GM12878 (cell line): ENCODE measurements around the gene HCAR1. TPM values are rescaled to one million over a fixed set of nuclear protein-coding genes. Genes with fewer than 3 reads are reported as not detected.

ENCODE experiments used
- CBX3 ChIP-seq: fragments of 200-600 bp; sonication (generic); IDR thresholded peaks from 2 replicates; pipeline ENCODE4 v1.6.1; 2016; ENCODE audit warnings: low read depth, borderline replicate concordance
- CBX5 ChIP-seq: sonication (generic); IDR thresholded peaks from 2 replicates; pipeline ENCODE4 v1.6.1; 2016; ENCODE audit warnings: low read depth, moderate library complexity, mild to moderate bottlenecking, inconsistent platforms
- CHD4 ChIP-seq: fragments of 200-600 bp; sonication (generic); IDR thresholded peaks from 2 replicates; pipeline ENCODE4 v1.6.1; 2016; ENCODE audit warnings: mild to moderate bottlenecking
- CREM ChIP-seq: IDR thresholded peaks from 2 replicates; pipeline ENCODE4 v1.6.1; 2014; ENCODE audit warnings: antibody characterized with exemption, low read depth
- GABPA ChIP-seq: IDR thresholded peaks from 2 replicates; pipeline ENCODE4 v1.6.1; 2014; ENCODE audit warnings: antibody characterized with exemption, low read depth, mild to moderate bottlenecking, inconsistent platforms
- HCFC1 ChIP-seq: fragments of 150-350 bp; IDR thresholded peaks from 2 replicates; pipeline ENCODE4 v1.6.1; 2014; ENCODE audit warnings: low read length
- JUNB ChIP-seq: IDR thresholded peaks from 2 replicates; pipeline ENCODE4 v1.6.1; 2016; ENCODE audit warnings: antibody characterized with exemption, mild to moderate bottlenecking
- KAT2A ChIP-seq: conservative IDR thresholded peaks from 2 replicates; pipeline ENCODE4 v1.6.1; 2011; ENCODE audit warnings: low read depth, low read length; ENCODE audit not compliant: control insufficient read depth
- KDM1A ChIP-seq: fragments of 200-600 bp; sonication (generic); IDR thresholded peaks from 2 replicates; pipeline ENCODE4 v1.6.1; 2016; ENCODE audit warnings: borderline replicate concordance
- MEF2A ChIP-seq: IDR thresholded peaks from 2 replicates; pipeline ENCODE4 v1.6.1; 2011; ENCODE audit warnings: low read depth, mild to moderate bottlenecking, low read length, moderate library complexity; ENCODE audit not compliant: insufficient read depth
- MYC ChIP-seq: IDR thresholded peaks from 2 replicates; pipeline ENCODE4 v1.6.1; 2011; ENCODE audit warnings: mild to moderate bottlenecking, low read length, moderate library complexity, inconsistent platforms; ENCODE audit not compliant: insufficient read depth, insufficient replicate concordance, insufficient read length, severe bottlenecking
- NFYA ChIP-seq: IDR thresholded peaks from 2 replicates; pipeline ENCODE4 v1.6.1; 2011; ENCODE audit warnings: low read depth, mild to moderate bottlenecking, low read length, improper control_type of control experiment, borderline replicate concordance
- NKRF ChIP-seq: fragments of 450-650 bp; conservative IDR thresholded peaks from 2 replicates; pipeline ENCODE4 v1.6.1; 2017; ENCODE audit warnings: mild to moderate bottlenecking, moderate library complexity
- PML ChIP-seq: IDR thresholded peaks from 2 replicates; pipeline ENCODE4 v1.6.1; 2012; ENCODE audit warnings: low read length, inconsistent platforms
- POU2F2 ChIP-seq: IDR thresholded peaks from 3 replicates; pipeline ENCODE4 v1.6.1; 2011; ENCODE audit warnings: low read depth, mild to moderate bottlenecking, low read length, borderline replicate concordance
- RELB ChIP-seq: fragments of 450-650 bp; IDR thresholded peaks from 2 replicates; pipeline ENCODE4 v1.6.1; 2017; ENCODE audit warnings: low read depth, mild to moderate bottlenecking, moderate library complexity
- RFX5 ChIP-seq: IDR thresholded peaks from 2 replicates; pipeline ENCODE4 v1.6.1; 2011; ENCODE audit warnings: low read depth, low read length, improper control_type of control experiment
- SMAD1 ChIP-seq: fragments of 450-650 bp; IDR thresholded peaks from 2 replicates; pipeline ENCODE4 v1.6.1; 2018; ENCODE audit warnings: mild to moderate bottlenecking, low read depth; ENCODE audit not compliant: partially characterized antibody
- SMARCA5 ChIP-seq: fragments of 450-650 bp; IDR thresholded peaks from 2 replicates; pipeline ENCODE4 v1.6.1; 2017; ENCODE audit warnings: mild to moderate bottlenecking
- SRF ChIP-seq, 2 experiments: IDR thresholded peaks; 2 replicates each; pipeline ENCODE4 v1.6.1; 2011; ENCODE audit warnings: low read depth in 2 of 2, low read length in 2 of 2, mild to moderate bottlenecking in 1 of 2, moderate library complexity in 1 of 2
- YY1 ChIP-seq: IDR thresholded peaks from 2 replicates; pipeline ENCODE4 v1.6.1; 2011; ENCODE audit warnings: low read depth, mild to moderate bottlenecking, low read length
- ZSCAN29 ChIP-seq: fragments of 450-650 bp; IDR thresholded peaks from 2 replicates; pipeline ENCODE4 v1.6.1; 2017; ENCODE audit warnings: mild to moderate bottlenecking, moderate library complexity
- polyA plus RNA-seq, 11 experiments: library from polyadenylated mRNA; depleted of rRNA in 4 of 11; unstranded in 6 of 11; stranded (reverse) in 5 of 11; fragments of >200 nt; fragmentation: Nextera tagmentation in 4 of 11; fragmentation: Illumina TruSeq in 1 of 11; extraction: Ambion mirVana in 4 of 11; extraction: Trizol in 1 of 11; gene quantifications; 1 replicate in 1 of 11; 2 replicates in 10 of 11; pipeline versions ENCODE4 v1.2.1 to v1.2.3, GENCODE V29; 2011 to 2016; ENCODE audit warnings: inconsistent platforms in 2 of 11, missing spikeins in 2 of 11, low read depth in 1 of 11
- total RNA-seq, 4 experiments: library from RNA; depleted of rRNA in 3 of 4; stranded (reverse); fragments of >200 nt in 3 of 4; fragmentation: Illumina TruSeq in 1 of 4; extraction: Trizol in 1 of 4; gene quantifications; 2 replicates each; pipeline versions ENCODE4 v1.2.1 to v1.2.3, GENCODE V29; 2013 to 2021
- TF ChIP-seq, protein P1 (sequence below): IDR thresholded peaks from 2 replicates; pipeline ENCODE4 v1.6.1; 2012; ENCODE audit warnings: low read depth, low read length, improper control_type of control experiment
- TF ChIP-seq, protein P2 (sequence below): IDR thresholded peaks from 2 replicates; pipeline ENCODE4 v1.6.1; 2012; ENCODE audit warnings: low read length, inconsistent platforms
- TF ChIP-seq, protein P3 (sequence below): IDR thresholded peaks from 2 replicates; pipeline ENCODE4 v1.6.1; 2011; ENCODE audit warnings: mild to moderate bottlenecking, low read depth, low read length, moderate library complexity; ENCODE audit not compliant: insufficient replicate concordance

The HCAR1 gene
- total and polyA plus RNA-seq, 10 of the 15 experiments (the other 5 are each of a cell fraction or from before 2014, with no cell fraction given): 0.01 to 0.05 (median 0.04) TPM; not detected in 7

GRCh38 chr12:122721057-122721545 is 9.5 kb downstream of the HCAR1 start (continued):
- no peak for TF ChIP-seq HCFC1
- no peak for TF ChIP-seq RFX5
- TF ChIP-seq CBX5: no peak
- 0 out of 4 replicates have a peak, but pooled peaks of 1 of the 2 experiments have one; percentile 17 for TF ChIP-seq SRF (IDR thresholded peaks at IDR 0.05; ENCODE audit: low read depth in 2 of 2, low read length in 2 of 2)
- TF ChIP-seq CREM: peak; percentile 71; the same call in 1 of the 2 replicates
- TF ChIP-seq SMARCA5: 0 out of 2 replicates have a peak, but pooled peaks have one; percentile 7
- TF ChIP-seq KAT2A: no peak
- TF ChIP-seq, protein P1, sequence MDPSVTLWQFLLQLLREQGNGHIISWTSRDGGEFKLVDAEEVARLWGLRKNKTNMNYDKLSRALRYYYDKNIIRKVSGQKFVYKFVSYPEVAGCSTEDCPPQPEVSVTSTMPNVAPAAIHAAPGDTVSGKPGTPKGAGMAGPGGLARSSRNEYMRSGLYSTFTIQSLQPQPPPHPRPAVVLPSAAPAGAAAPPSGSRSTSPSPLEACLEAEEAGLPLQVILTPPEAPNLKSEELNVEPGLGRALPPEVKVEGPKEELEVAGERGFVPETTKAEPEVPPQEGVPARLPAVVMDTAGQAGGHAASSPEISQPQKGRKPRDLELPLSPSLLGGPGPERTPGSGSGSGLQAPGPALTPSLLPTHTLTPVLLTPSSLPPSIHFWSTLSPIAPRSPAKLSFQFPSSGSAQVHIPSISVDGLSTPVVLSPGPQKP: no peak
- TF ChIP-seq JUNB: peak; percentile 97
- no peak for TF ChIP-seq POU2F2
- TF ChIP-seq, protein P2, sequence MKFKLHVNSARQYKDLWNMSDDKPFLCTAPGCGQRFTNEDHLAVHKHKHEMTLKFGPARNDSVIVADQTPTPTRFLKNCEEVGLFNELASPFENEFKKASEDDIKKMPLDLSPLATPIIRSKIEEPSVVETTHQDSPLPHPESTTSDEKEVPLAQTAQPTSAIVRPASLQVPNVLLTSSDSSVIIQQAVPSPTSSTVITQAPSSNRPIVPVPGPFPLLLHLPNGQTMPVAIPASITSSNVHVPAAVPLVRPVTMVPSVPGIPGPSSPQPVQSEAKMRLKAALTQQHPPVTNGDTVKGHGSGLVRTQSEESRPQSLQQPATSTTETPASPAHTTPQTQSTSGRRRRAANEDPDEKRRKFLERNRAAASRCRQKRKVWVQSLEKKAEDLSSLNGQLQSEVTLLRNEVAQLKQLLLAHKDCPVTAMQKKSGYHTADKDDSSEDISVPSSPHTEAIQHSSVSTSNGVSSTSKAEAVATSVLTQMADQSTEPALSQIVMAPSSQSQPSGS: peak; percentile 84
- no peak for TF ChIP-seq KDM1A
- no peak for TF ChIP-seq YY1
- peak; percentile 35; the same call in 1 of the 2 replicates for TF ChIP-seq RELB
- TF ChIP-seq MEF2A: peak; percentile 72; the same call in 1 of the 2 replicates
- TF ChIP-seq MYC: no peak
- TF ChIP-seq ZSCAN29: no peak
- TF ChIP-seq NFYA: no peak
- TF ChIP-seq CBX3: no peak
- TF ChIP-seq CHD4: no peak
- TF ChIP-seq PML: 0 out of 2 replicates have a peak, but pooled peaks have one; percentile 44
- 0 out of 2 replicates have a peak, but pooled peaks have one; percentile 28 for TF ChIP-seq NKRF
- TF ChIP-seq SMAD1: no peak
- no peak for TF ChIP-seq GABPA
- TF ChIP-seq, protein P3, sequence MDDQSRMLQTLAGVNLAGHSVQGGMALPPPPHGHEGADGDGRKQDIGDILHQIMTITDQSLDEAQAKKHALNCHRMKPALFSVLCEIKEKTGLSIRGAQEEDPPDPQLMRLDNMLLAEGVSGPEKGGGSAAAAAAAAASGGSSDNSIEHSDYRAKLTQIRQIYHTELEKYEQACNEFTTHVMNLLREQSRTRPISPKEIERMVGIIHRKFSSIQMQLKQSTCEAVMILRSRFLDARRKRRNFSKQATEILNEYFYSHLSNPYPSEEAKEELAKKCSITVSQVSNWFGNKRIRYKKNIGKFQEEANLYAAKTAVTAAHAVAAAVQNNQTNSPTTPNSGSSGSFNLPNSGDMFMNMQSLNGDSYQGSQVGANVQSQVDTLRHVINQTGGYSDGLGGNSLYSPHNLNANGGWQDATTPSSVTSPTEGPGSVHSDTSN: no peak
